Adrenal gland (tissue), 5 donors: ENCODE measurements around the gene IFNL3.

Source experiments
- CTCF ChIP-seq, 6 experiments: fragments of 450-650 bp in 4 of 6; fragments of 200-600 bp in 2 of 6; sonication (generic) in 1 of 6; IDR thresholded peaks; 1 replicate in 5 of 6; 2 replicates in 1 of 6; pipeline versions ENCODE4 v1.5.1 to v1.8.0; 2016 to 2021; ENCODE audit warnings: antibody characterized with exemption in 6 of 6, mild to moderate bottlenecking in 2 of 6, moderate library complexity in 1 of 6
- POLR2A ChIP-seq, 2 donors: fragments of 450-650 bp; IDR thresholded peaks; one replicate each; pipeline ENCODE4 v1.6.1; 2017; ENCODE audit warnings: antibody characterized with exemption in 2 of 2, mild to moderate bottlenecking in 2 of 2, moderate library complexity in 1 of 2
- donor health status: DM: no; HTN: no; CAD: no.

- TF ChIP-seq CTCF (IDR thresholded peaks at IDR 0.05) (no peak), POLR2A (IDR thresholded peaks at IDR 0.05) (no peak)
Observed at GRCh38 chr19:39265321-39265916, 20.6 kb upstream of the IFNL3 start.
